ENCODE results near the gene CFAP52. TPM values are rescaled to one million over a fixed set of nuclear protein-coding genes. Genes with fewer than 3 reads are reported as not detected.

CFAP52 gene
- total and polyA plus RNA-seq, 2 donors (not counting 3 experiments of a cell fraction or from before 2014, with no cell fraction given), result not detected

DNA sequence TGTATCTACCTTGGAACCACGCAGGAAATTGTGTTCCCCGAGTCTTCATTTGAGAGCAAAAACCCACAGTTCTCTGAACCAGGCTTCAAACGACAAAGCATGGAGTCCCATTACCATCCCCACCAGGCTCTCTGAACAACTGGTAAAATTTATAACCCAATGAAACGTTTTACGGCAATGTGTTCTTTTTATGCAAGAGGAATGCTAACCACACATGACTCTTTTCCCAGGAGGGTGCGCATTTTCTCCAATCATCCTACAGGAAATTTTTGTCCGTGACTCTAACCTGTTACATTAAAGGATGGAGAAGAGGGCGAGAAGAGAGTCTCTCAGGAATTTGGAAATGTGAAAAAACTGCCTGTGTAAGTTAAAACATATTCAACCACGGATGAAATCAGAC is 18.6 kb upstream of the CFAP52 start:
- dilution Hi-C loops (cut with MboI; ENCODE audit: extremely low pct_ligation_motif_present, low sequenced_read_pairs) (no loop called here), intact Hi-C loops (cut with micrococcal nuclease) (loop anchor here (10.0 kb wide), 1 partner anchor 563 kb away; no protein-coding TSS in a partner anchor)
- FAIRE-seq (no peak), DNase-seq (ENCODE audit: low read depth, low spot score) (no peak)
- BruUV-seq (replicated peaks), result no TSS peak
- CTCF ChIA-PET, result interaction anchor here (0.5 to 1.0 kb wide), 2 partner anchors 19 to 31 kb away, joined by 3 to 5 read pairs; no protein-coding TSS in a partner anchor
- no peaks in the 10 kb centered on the region for H3K9me1 ChIP-seq (replicated peaks; ENCODE audit: control insufficient read depth, extremely low read depth, insufficient read depth, low read length)
- no peaks in the 10 kb centered on the region for H3K9me3 ChIP-seq (replicated peaks; ENCODE audit: control insufficient read depth, insufficient read depth, low read length)
- no peak overlapping the region for H3K4me3 ChIP-seq (replicated peaks in 1 of 3; ENCODE audit: insufficient read depth in 1 of 3, low read depth in 1 of 3, low read length in 3 of 3)
- TF ChIP-seq JUN (IDR thresholded peaks at IDR 0.05; ENCODE audit: borderline replicate concordance, insufficient read depth, insufficient read length, low read depth), result no peak
- TF ChIP-seq, protein P1, sequence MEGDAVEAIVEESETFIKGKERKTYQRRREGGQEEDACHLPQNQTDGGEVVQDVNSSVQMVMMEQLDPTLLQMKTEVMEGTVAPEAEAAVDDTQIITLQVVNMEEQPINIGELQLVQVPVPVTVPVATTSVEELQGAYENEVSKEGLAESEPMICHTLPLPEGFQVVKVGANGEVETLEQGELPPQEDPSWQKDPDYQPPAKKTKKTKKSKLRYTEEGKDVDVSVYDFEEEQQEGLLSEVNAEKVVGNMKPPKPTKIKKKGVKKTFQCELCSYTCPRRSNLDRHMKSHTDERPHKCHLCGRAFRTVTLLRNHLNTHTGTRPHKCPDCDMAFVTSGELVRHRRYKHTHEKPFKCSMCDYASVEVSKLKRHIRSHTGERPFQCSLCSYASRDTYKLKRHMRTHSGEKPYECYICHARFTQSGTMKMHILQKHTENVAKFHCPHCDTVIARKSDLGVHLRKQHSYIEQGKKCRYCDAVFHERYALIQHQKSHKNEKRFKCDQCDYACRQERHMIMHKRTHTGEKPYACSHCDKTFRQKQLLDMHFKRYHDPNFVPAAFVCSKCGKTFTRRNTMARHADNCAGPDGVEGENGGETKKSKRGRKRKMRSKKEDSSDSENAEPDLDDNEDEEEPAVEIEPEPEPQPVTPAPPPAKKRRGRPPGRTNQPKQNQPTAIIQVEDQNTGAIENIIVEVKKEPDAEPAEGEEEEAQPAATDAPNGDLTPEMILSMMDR (IDR thresholded peaks at IDR 0.05; ENCODE audit: extremely low read depth in 1 of 2, insufficient read depth in 1 of 2, low read depth in 1 of 2, low read length in 2 of 2), result no peak
- TF ChIP-seq GATA2 (IDR thresholded peaks at IDR 0.05; ENCODE audit: insufficient read depth, insufficient read length, low read depth, low read length), result no peak
- TF ChIP-seq EZH2 (IDR thresholded peaks at IDR 0.05; ENCODE audit: borderline replicate concordance, low read depth, low read length, severe bottlenecking), result no peak
- no peak for TF ChIP-seq POLR2AphosphoS5 (IDR thresholded peaks at IDR 0.05; ENCODE audit: insufficient read depth, low read depth, low read length)
- TF ChIP-seq POLR2A (IDR thresholded peaks at IDR 0.05; ENCODE audit: low read depth, low read length), result no peak
- no peak for TF ChIP-seq FOS (IDR thresholded peaks at IDR 0.05; ENCODE audit: borderline replicate concordance, insufficient read depth, low read length)
- no peak for TF ChIP-seq MYC (IDR thresholded peaks at IDR 0.05; ENCODE audit: low read depth, low read length)
- TF ChIP-seq, protein P2, sequence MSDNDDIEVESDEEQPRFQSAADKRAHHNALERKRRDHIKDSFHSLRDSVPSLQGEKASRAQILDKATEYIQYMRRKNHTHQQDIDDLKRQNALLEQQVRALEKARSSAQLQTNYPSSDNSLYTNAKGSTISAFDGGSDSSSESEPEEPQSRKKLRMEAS (IDR thresholded peaks at IDR 0.05; ENCODE audit: insufficient read depth, insufficient read length), result no peak
- H2AFZ ChIP-seq (ENCODE audit: low read depth, low read length), result no peak overlapping the region
- H3K4me2 ChIP-seq (ENCODE audit: insufficient read depth, low read length), result no peak overlapping the region
- H3K27me3 ChIP-seq (ENCODE audit: control insufficient read depth in 2 of 2, insufficient read depth in 2 of 2, low read length in 2 of 2), result no peaks in the 10 kb centered on the region
- no peak overlapping the region for H3K9ac ChIP-seq (replicated peaks; ENCODE audit: extremely low read depth, insufficient read depth, low read length)
- H3K27ac ChIP-seq (ENCODE audit: insufficient read depth, low read depth, low read length), result no peak overlapping the region
- no peaks in the 10 kb centered on the region for H4K20me1 ChIP-seq (replicated peaks; ENCODE audit: control insufficient read depth, extremely low read depth, insufficient read depth, low read length)
- no peaks in the 10 kb centered on the region for H3K36me3 ChIP-seq (ENCODE audit: control insufficient read depth in 2 of 2, extremely low read depth in 1 of 2, insufficient read depth in 2 of 2, low read length in 2 of 2)
- POLR2A ChIA-PET, result no interaction called here
- H3K4me1 ChIP-seq (ENCODE audit: control insufficient read depth, extremely low read depth, insufficient read depth, low read length), result no peaks in the 10 kb centered on the region
- H3K79me2 ChIP-seq (ENCODE audit: control insufficient read depth, insufficient read depth, low read length), result no peaks in the 10 kb centered on the region

All from endothelial cell of umbilical vein (primary cell).